ENCODE results near the gene DNAJC21.
"Not testable (repeated sequence)": the region's sequence is repeated elsewhere in the genome, so short reads cannot be mapped to it uniquely, and the experiment has no call there.

Gene DNAJC21

GRCh38 chr5:34923256-34923655, 6.1 kb upstream of the DNAJC21 start:
- DNase-seq, result not testable (repeated sequence)

- DNase-seq, result peak in 9 of 56 donors; percentile 3 to 46 (median 27)
Observed at GRCh38 chr5:34923694-34924461, 5.5 kb upstream of the DNAJC21 start.

- no peak for DNase-seq
Observed at GRCh38 chr5:34924462-34924765, 4.9 kb upstream of the DNAJC21 start.

- no peak for DNase-seq
Observed at GRCh38 chr5:34926318-34926888, 3.0 kb upstream of the DNAJC21 start.

- DNase-seq, result no peak
Observed at GRCh38 chr5:34927785-34928184, 1.6 kb upstream of the DNAJC21 start.

- DNase-seq, result no peak
Observed at GRCh38 chr5:34928267-34928666, 1.1 kb upstream of the DNAJC21 start.

- DNase-seq, result peak in 54 of 56 donors; percentile 16 to 88 (median 69)
Observed at GRCh38 chr5:34929720-34930461, 532 bp downstream of the DNAJC21 start.

- no peak for DNase-seq
Observed at GRCh38 chr5:34930462-34930844, 1.1 kb downstream of the DNAJC21 start.

- no peak for DNase-seq
Observed at GRCh38 chr5:34930870-34931269, 1.5 kb downstream of the DNAJC21 start.

GRCh38 chr5:34932947-34933346, 3.6 kb downstream of the DNAJC21 start:
- DNase-seq, result no peak

- no peak for DNase-seq
Observed at GRCh38 chr5:34941936-34942335, 12.6 kb downstream of the DNAJC21 start.

GRCh38 chr5:34944044-34944443, 14.7 kb downstream of the DNAJC21 start:
- no peak for DNase-seq

- no peak for DNase-seq
Observed at GRCh38 chr5:34944460-34945047, 15.2 kb downstream of the DNAJC21 start.

GRCh38 chr5:34957321-34957720, 28.0 kb downstream of the DNAJC21 start:
- DNase-seq, result no peak

GRCh38 chr5:34957857-34958690, 28.7 kb downstream of the DNAJC21 start:
- peak in 1 of 56 donors; percentile 11 for DNase-seq

- no peak for DNase-seq
Observed at GRCh38 chr5:34959323-34959722, 30.0 kb downstream of the DNAJC21 start.

GRCh38 chr5:34967540-34967939, 38.2 kb downstream of the DNAJC21 start:
- no peak for DNase-seq

- no peak for DNase-seq
Observed at GRCh38 chr5:34968258-34968657, 38.9 kb downstream of the DNAJC21 start.

GRCh38 chr5:34970552-34970951, 41.2 kb downstream of the DNAJC21 start:
- no peak for DNase-seq

GRCh38 chr5:34971655-34972054, 42.3 kb downstream of the DNAJC21 start:
- not testable (repeated sequence) for DNase-seq

GRCh38 chr5:34976347-34976746, 47.0 kb downstream of the DNAJC21 start:
- no peak for DNase-seq
